ENCODE results near the gene GMFB. TPM values are rescaled to one million over a fixed set of nuclear protein-coding genes. Genes with fewer than 3 reads are reported as not detected.
A peak's percentile ranks its signal among the peaks of the same experiment; 100 is the strongest.

Gene GMFB
- total RNA-seq, 1 experiment from 2014 or later, result 79.2 TPM

DNA sequence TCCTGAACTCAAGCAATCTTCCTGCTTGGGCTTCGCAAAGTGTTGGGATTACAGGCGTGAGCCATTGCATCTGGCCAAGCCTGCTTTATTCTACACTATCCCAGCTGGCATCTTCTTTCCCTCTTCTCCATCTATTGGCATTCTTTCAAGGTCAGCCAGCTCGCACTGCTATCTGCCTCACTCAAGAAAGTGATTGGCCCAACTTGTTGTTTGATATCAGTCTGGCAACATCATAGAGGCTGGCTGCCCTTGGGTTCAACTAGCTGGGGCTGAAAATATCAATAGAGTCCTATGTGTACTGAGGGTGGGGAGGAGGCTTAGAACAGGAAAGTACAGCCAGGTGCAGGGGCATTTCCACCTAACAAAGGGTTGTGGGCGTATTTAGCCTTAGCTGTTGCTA is 17.1 kb downstream of the GMFB start:
- H2BK5ac ChIP-seq (ENCODE audit: insufficient read length, low read length), result no peak overlapping the region
- no peak overlapping the region for H3K4me2 ChIP-seq (ENCODE audit: insufficient read depth, insufficient read length, low read length)
- DNase-seq, result no peak
- peaks cover 16 to 19% of the 10 kb centered on the region in 2 experiments for H3K4me1 Mint-ChIP-seq
- H3K56ac ChIP-seq (ENCODE audit: insufficient read length, low read depth, low read length), result no peak overlapping the region
- no peaks in the 10 kb centered on the region for H3K79me2 ChIP-seq (ENCODE audit: insufficient read depth, low read length)
- H4K20me1 ChIP-seq (ENCODE audit: control insufficient read depth, insufficient read depth, insufficient read length), result no peaks in the 10 kb centered on the region
- H3K23ac ChIP-seq (ENCODE audit: insufficient read length, low read depth, low read length), result no peak overlapping the region
- peaks cover 2% of the 10 kb centered on the region; the same call in 1 of the 2 replicates for H3K27me3 Mint-ChIP-seq (ENCODE audit: low read depth)
- H4K8ac ChIP-seq (replicated peaks; ENCODE audit: insufficient read length, low read depth, low read length), result no peak overlapping the region
- H4K5ac ChIP-seq (ENCODE audit: insufficient read length, low read depth, low read length), result no peak overlapping the region
- H3T11ph ChIP-seq (ENCODE audit: low read length), result no peak overlapping the region
- no peaks in the 10 kb centered on the region for H3K23me2 ChIP-seq (ENCODE audit: insufficient read length, low read depth, low read length, poor library complexity, severe bottlenecking)
- no peak overlapping the region for H3K4ac ChIP-seq (ENCODE audit: low read depth, low read length)
- H2BK12ac ChIP-seq (ENCODE audit: insufficient read length, low read depth, low read length), result no peak overlapping the region
- H3K9me3 Mint-ChIP-seq, result peaks cover 10 to 16% of the 10 kb centered on the region in 2 experiments
- H3K79me1 ChIP-seq (ENCODE audit: insufficient read depth, low read depth, low read length, poor library complexity, severe bottlenecking), result no peaks in the 10 kb centered on the region
- H3K18ac ChIP-seq (ENCODE audit: insufficient read length, low read depth, low read length), result no peak overlapping the region
- H3K4me3 Mint-ChIP-seq, result no peak overlapping the region
- no CpG with 5 or more reads among the region's 4 CpGs for WGBS (ENCODE audit: extremely low coverage, insufficient read length, low lambda C conversion rate)
- H2BK120ac ChIP-seq (ENCODE audit: low read depth, low read length, poor library complexity, severe bottlenecking), result no peak overlapping the region
- H2AFZ ChIP-seq (ENCODE audit: low read length), result no peak overlapping the region
- TF ChIP-seq, protein P1, sequence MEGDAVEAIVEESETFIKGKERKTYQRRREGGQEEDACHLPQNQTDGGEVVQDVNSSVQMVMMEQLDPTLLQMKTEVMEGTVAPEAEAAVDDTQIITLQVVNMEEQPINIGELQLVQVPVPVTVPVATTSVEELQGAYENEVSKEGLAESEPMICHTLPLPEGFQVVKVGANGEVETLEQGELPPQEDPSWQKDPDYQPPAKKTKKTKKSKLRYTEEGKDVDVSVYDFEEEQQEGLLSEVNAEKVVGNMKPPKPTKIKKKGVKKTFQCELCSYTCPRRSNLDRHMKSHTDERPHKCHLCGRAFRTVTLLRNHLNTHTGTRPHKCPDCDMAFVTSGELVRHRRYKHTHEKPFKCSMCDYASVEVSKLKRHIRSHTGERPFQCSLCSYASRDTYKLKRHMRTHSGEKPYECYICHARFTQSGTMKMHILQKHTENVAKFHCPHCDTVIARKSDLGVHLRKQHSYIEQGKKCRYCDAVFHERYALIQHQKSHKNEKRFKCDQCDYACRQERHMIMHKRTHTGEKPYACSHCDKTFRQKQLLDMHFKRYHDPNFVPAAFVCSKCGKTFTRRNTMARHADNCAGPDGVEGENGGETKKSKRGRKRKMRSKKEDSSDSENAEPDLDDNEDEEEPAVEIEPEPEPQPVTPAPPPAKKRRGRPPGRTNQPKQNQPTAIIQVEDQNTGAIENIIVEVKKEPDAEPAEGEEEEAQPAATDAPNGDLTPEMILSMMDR (conservative IDR thresholded peaks at IDR 0.05), result no peak
- H3K27me3 ChIP-seq (ENCODE audit: insufficient read depth, low read length), result no peaks in the 10 kb centered on the region
- H3K9me3 ChIP-seq (ENCODE audit: control insufficient read depth, low read depth, low read length), result no peaks in the 10 kb centered on the region
- no peak overlapping the region for H3K9ac ChIP-seq (ENCODE audit: extremely low read depth, insufficient read length, low read length)
- H2BK20ac ChIP-seq (ENCODE audit: low read depth, low read length, poor library complexity, severe bottlenecking), result no peak overlapping the region
- no peak overlapping the region for H2BK15ac ChIP-seq (ENCODE audit: low read depth, low read length)
- H3K4me1 ChIP-seq (ENCODE audit: insufficient read depth, low read length), result no peaks in the 10 kb centered on the region
- peak overlapping the region in 1 of 3 experiments; percentile 18; a peak in 2 of 7 replicates for H3K27ac Mint-ChIP-seq
- H2AK5ac ChIP-seq (ENCODE audit: insufficient read length, low read length), result no peak overlapping the region
- H3K36me3 Mint-ChIP-seq (ENCODE audit: insufficient read depth in 1 of 3, low read depth in 3 of 3), result peaks cover 14 to 26% (median 25%) of the 10 kb centered on the region in 3 experiments
- no peak overlapping the region for H3K27ac ChIP-seq (ENCODE audit: insufficient read length, low read depth, low read length)
- H4K91ac ChIP-seq (ENCODE audit: insufficient read length, low read depth, low read length), result no peak overlapping the region
- H3K14ac ChIP-seq (ENCODE audit: insufficient read depth, low read length), result no peak overlapping the region
